Vagina (tissue), 2 donors: ENCODE data around the gene AGPAT4.

ENCODE experiments used
- CTCF ChIP-seq, 3 experiments: fragments of 450-650 bp in 2 of 3; fragments of 200-600 bp in 1 of 3; sonication (generic) in 1 of 3; IDR thresholded peaks; one replicate each; pipeline ENCODE4 v1.5.1; 2017 to 2019; ENCODE audit warnings: antibody characterized with exemption in 3 of 3, mild to moderate bottlenecking in 2 of 3, moderate library complexity in 2 of 3
- POLR2A ChIP-seq, 2 donors: fragments of 450-650 bp; IDR thresholded peaks; one replicate each; pipeline ENCODE4 v1.6.1; 2017; ENCODE audit warnings: antibody characterized with exemption in 2 of 2, mild to moderate bottlenecking in 2 of 2, moderate library complexity in 2 of 2
- POLR2AphosphoS5 ChIP-seq, 2 donors: sonication (generic); formaldehyde crosslinking; IDR thresholded peaks; one replicate each; pipeline ENCODE4 v1.9.0; 2017; ENCODE audit warnings: antibody characterized with exemption in 2 of 2, mild to moderate bottlenecking in 2 of 2, low read depth in 1 of 2; ENCODE audit not compliant: insufficient read depth in 1 of 2

GRCh38 chr6:161238500-161238899 lies 35.4 kb downstream of the AGPAT4 start:
- TF ChIP-seq POLR2A (IDR thresholded peaks at IDR 0.05) (no peak), CTCF (IDR thresholded peaks at IDR 0.05) (no peak), POLR2AphosphoS5 (IDR thresholded peaks at IDR 0.05; ENCODE audit: insufficient read depth in 1 of 2, low read depth in 1 of 2) (no peak)
